ENCODE measurements around the gene SMARCE1.

SMARCE1 gene

GRCh38 chr17:40647624-40648383, at the start of gene SMARCE1:
TSS of gene SMARCE1 (minus strand) at chr17:40647818. CDS start at chr17:40645802, 2,016 bp downstream.
- peak within 1 kb of the TSS; percentile 98 for H3K27ac ChIP-seq
- no peak for TF ChIP-seq CTCF (conservative IDR thresholded peaks at IDR 0.05)

GRCh38 chr17:40697297-40697696, 49.7 kb upstream of the SMARCE1 start:
- TF ChIP-seq CTCF (conservative IDR thresholded peaks at IDR 0.05) = no peak
- peak overlapping the region; percentile 82 for H3K27ac ChIP-seq

- no peak for TF ChIP-seq CTCF (conservative IDR thresholded peaks at IDR 0.05)
- H3K27ac ChIP-seq = peak overlapping the region; percentile 82
Observed at GRCh38 chr17:40696651-40697072, 49.0 kb upstream of the SMARCE1 start.

GRCh38 chr17:40695874-40696472, 48.4 kb upstream of the SMARCE1 start:
- peak overlapping the region; percentile 82 for H3K27ac ChIP-seq
- no peak for TF ChIP-seq CTCF (conservative IDR thresholded peaks at IDR 0.05)

- TF ChIP-seq CTCF (conservative IDR thresholded peaks at IDR 0.05) = no peak
Observed at GRCh38 chr17:40694584-40694983, 47.0 kb upstream of the SMARCE1 start.

GRCh38 chr17:40687106-40687505, 39.5 kb upstream of the SMARCE1 start:
- no peak overlapping the region for H3K27ac ChIP-seq
- no peak for TF ChIP-seq CTCF (conservative IDR thresholded peaks at IDR 0.05)

More at GRCh38 chr17:40694584-40694983, 47.0 kb upstream of the SMARCE1 start:
- H3K27ac ChIP-seq = peak overlapping the region; percentile 82

- no peak for TF ChIP-seq CTCF (conservative IDR thresholded peaks at IDR 0.05)
- H3K27ac ChIP-seq = no peak overlapping the region
Observed at GRCh38 chr17:40686192-40686591, 38.6 kb upstream of the SMARCE1 start.
